HG02763 (cell line): ENCODE results near the gene THAP4.

ENCODE experiments used
- ATAC-seq: cut with Tn5 transposase; IDR thresholded peaks from one replicate; pipeline ENCODE4 v1.9.1; 2021; ENCODE audit warnings: mild to moderate bottlenecking, moderate library complexity; ENCODE audit not compliant: unreplicated experiment

Gene THAP4

DNA sequence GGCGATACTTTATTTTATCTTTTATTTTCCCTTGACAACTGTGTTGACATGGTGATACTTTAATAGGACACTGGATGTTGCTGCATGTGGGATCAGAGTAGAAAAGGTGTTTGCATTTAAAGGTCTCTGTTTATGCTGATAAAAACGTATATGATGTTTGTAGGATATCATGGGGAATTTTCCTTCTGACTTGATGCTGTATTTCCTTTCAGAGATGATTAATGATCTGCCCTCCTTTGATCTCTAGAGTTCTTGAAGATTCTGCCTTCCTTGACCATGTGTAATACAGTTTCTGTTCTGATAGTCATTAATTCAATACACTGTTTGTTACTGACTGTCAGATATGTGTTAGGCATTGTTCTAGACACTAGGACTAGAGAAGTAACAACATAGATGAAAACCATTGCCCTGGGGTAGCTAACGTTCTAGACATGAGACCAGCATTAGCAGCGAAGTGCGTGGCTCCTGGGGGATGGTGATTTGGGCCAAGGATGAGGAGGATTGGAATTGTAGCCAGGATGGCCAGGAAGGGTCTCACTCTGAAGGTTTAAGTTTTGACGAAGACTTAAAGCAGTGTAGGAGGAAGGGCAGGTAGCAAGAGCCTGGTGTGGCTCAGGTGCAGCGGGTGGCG lies 3.3 kb upstream of the THAP4 start:
- no peak for ATAC-seq

DNA sequence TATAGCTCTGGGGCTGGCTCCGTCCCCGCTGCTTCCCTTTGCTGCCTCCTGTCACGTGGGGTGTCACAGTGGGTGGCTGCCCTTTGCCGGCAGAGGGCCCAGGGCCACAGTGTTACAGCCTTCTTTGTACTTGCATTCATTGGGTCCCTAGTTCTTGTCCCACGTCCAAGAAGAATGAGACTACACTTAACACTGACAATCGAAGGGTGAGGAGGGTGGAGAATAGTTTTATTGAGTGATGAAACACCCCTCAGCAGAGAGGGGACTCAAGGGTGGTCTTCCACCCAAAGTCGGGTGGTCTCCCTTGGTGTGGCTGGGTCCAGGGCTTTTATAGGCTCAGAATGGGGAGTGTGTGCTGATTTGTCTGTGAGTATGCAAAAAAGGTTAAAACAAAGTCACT lies 2.4 kb upstream of the THAP4 start:
- no peak for ATAC-seq

GRCh38 chr2:241638940-241639339 lies 2.0 kb upstream of the THAP4 start:
- ATAC-seq: no peak

DNA sequence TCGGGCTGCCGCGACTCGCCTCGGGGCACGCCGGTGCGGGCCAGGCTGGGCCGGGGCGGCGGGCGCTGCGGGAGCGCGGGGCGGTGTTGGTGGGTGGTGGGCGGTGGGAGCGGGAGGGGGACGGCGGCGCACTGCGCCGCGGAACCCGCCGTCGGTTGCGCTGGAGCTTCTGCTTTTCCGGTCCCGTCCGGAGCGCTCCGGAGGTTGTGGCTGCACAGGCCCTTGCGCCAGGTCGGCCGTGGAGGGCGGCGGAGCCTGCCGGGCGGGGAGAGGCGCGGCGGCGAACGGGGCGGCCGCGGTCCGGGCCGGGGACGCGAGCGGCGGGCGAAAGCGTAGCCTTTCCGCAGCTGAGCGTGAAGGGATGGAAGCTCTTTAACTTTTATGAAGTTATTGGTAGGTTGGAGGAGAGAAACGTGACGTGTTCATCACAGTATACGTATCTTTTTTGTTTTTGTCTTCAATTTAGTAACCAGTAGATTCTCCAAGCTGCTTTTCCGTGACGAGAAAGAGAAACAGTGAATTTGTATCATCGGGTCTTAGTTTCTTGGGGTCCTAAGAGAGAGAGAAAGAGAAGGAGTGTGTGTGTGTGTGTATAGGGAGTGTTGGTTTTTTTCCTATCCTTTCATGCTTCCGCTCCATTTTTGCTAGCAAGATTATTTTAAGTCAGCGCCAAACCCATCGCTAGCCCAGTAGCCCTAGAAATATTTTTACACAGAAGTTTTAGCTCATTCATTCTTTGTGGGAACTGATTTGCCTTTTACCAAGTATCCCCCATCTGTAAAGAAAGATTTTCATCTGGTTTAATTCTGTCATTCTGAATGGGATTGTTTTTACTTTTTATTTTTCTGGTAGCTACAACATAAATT lies 1.1 kb upstream of the THAP4 start:
- peak; percentile 18 for ATAC-seq

GRCh38 chr2:241636182-241637017 lies 558 bp downstream of the THAP4 start:
- ATAC-seq: peak; percentile 15

DNA sequence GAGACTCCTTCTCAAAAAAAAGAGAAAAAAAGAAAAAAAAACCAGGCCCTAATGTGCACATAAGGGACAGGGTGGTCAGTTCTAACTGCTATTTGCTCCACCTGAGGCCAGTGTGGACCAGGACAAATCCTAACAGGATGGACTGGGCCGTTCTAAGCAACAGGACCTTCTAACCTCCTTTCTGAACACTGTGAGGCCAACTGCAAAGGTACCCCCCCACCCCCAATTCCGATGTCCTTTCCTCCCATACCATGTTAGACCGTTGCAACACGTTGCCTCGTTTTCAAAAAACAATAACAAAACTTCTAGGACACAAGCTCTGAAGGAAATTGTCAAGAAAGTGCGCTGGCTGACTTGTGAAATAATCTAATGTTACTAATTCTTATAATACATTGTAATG lies 1.2 kb downstream of the THAP4 start:
- no peak for ATAC-seq

DNA sequence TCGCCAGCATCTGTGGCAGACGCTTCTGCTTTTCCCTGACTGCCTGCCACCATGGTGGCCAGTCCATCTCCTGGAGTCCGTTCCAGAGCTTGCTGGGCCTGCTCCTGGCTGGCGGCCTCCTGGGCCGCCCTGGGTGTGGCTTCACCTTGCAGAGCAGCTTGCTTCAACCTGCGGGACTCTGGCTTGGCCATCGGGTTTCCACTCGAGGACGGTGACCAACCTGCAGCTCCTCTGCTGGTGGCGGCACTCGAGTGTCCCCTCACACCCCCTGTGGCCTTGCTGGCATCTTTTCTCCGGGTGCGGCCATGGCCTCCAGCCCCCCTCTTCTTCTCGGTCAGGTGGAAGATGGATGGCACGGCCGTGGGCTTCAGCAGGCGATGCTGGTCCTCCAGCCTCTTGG lies 3.4 kb downstream of the THAP4 start:
- no peak for ATAC-seq

DNA sequence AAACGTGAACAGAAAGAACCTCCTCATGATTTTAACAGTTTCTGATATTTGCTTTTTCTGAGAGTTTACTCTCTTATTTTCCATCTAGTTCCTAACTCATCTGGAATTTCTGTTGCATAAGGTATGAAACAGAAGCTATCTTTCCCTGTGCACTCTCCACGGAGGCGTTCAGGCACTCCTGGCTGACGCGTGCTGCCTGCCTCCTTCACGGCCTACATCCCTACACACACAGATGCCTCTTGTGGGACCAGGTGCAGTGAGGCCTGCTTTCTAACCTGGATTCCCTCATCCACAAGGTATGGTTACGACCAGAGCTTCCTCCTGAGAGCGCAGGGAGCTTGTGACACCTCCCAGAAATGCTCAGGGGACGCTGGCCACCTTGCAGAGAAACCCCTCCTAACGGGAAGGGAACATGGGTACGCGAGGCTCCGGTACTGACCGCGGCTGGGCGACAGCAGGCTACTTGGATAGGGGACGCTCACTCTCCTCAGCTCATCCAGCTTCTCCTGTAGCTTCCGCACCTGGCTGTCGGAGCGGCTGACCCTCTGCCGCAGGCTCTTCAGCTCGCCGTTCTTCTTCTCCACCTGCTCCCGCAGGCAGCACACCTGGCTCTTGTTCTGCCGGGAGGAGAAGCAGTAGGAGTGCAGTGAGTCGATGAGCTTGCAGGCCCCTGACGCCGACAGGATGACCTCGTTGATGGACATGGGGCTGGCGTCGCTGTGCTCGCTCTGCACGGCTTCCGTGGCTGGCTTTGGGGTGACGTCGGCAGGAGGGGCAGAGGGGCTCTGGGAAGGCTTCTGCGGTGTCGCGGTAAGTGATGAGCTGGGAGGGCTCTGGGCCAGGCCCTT lies 4.3 kb downstream of the THAP4 start:
- ATAC-seq: no peak

GRCh38 chr2:241629762-241630435 lies 7.1 kb downstream of the THAP4 start:
- ATAC-seq: no peak

DNA sequence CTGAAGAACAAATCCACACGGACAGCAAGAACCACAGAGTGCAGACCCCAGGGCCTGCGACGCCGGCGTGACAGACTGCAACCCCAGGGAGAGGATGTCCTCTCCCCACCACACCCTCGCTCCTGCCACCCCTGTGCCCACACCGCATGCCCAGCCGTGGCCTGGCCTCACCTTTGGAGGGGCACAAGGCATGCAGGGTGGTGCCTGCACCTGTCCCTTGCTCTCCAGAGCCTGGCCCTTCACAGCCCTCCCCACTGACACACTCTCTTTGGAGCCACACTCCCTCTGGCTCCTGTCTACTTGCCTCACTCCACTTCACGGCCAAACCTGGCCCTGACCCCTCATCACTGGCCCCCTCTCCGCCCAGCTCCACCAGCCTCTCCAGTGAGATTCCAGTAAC lies 9.3 kb downstream of the THAP4 start:
- no peak for ATAC-seq

- no peak for ATAC-seq
These were observed 16.6 kb downstream of the THAP4 start for GRCh38 chr2:241620419-241620769.

DNA sequence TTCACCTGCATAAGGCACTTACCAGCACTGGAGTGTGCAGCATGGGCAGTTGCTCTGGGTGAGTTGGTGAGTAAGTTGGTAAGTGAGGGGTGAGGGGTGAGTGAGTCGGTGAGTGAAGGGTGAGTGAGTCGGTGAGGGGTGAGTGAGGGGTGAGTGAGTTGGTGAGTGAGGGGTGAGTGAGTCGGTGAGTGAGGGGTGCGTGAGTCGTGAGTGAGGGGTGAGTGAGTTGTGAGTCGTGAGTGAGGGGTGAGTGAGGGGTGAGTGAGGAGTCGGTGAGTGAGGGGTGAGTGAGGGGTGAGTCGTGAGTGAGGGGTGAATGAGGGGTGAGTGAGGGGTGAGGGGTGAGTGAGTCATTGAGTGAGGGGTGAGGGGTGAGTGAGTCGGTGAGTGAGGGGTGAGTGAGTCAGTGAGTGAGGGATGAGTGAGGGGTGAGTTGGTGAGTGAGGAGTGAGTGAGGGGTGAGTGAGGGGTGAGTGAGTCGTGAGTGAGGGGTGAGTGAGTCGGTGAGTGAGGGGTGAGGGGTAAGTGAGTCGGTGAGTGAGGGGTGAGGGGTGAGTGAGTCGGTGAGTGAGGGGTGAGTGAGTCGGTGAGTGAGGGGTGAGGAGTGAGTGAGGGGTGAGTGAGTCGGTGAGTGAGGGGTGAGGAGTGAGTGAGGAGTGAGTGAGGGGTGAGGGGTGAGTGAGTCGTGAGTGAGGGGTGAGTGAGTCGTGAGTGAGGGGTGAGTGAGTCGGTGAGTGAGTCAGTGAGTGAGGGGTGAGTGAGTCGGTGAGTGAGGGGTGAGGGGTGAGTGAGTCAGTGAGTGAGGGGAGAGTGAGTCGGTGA lies 17.1 kb downstream of the THAP4 start:
- no peak for ATAC-seq

DNA sequence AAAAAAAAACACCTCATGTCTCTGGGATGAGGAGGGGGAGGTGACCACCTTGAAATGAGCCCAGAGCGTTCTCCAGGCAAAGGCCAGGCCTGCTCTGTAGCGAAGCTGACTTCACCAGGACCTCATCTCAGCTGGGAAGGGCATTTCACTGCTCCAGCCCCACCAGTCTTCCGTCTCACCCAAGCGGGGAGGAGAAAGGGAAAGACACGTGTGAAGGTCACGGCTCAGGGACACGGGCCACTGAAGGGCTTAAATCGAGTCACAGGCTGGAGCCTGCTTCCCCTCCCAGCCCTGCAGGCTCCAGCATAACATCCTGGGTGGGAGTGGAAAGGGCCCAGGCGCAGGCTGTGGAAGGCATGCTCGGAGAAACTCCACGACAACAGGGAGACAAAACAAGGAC lies 18.1 kb downstream of the THAP4 start:
- no peak for ATAC-seq

DNA sequence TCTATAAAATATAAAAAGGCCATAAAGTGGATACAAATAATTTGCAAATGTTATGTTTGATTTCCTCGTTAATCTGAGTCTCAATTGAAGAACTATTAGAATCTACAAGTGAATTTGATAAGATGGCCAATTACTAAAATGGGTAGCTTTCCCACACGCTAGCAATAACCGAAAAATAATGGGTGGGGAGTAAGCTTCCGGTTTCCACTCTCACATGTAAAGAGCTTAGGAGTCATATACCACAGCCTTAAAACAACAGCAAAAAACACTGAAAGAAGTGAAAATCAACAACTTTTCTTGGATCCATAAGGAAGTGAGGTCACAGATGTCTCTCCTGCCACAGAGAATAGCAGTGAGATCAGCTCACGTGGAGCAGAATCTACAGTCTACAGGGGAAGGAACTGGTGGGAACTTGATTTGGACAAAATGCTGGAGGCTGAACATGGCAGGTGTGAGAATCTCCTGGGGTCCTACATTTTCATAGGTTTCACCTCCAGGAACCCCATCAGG lies 18.6 kb downstream of the THAP4 start:
- no peak for ATAC-seq

DNA sequence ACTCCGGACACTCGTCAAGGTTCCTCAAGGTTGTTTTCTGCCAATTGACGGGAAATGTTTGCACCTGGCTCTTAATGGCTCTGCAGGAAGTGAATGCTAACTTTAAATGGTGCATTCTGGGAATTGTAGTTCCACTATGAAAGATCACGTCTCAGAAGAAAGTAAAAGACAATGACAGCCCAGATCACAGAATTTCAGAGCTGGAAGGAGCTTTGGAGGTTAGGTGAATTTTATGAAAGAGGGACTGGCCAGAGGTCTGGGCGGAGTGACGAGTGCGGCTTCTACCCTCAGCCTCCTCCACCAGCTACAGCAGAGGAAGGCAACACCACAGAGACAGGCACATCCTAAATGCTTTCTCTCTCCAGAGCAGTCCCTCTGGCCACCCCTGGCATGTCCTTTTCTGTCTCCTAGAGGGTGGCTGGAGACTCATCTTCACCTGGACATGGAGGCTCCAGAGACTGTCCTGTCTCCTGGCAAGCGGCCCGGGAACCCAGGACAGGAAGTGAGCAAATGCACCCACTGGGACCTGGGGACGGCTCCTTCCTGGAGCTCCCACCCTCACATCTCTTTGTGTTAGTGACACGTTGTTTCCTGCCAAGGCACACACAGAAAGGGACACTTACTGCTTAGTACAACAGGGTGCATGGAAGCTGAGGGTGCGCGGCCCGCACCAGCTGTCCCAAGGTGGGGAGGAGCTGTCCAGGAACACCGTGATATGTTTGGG lies 19.4 kb downstream of the THAP4 start:
- ATAC-seq: no peak

- ATAC-seq: no peak
These were observed 20.5 kb downstream of the THAP4 start for GRCh38 chr2:241616168-241617125.

- ATAC-seq: no peak
These were observed 21.4 kb downstream of the THAP4 start for GRCh38 chr2:241615522-241616052.
